GM21447 (cell line): ENCODE data around the gene TRIM37.

Experiments used
- ATAC-seq: cut with Tn5 transposase; IDR thresholded peaks from one replicate; pipeline ENCODE4 v1.9.1; 2021; ENCODE audit not compliant: unreplicated experiment

The TRIM37 gene

GRCh38 chr17:59046192-59046591 is 60.5 kb downstream of the TRIM37 start:
- no peak for ATAC-seq

- ATAC-seq = no peak
Measured at GRCh38 chr17:59038734-59039133, 67.9 kb downstream of the TRIM37 start.

GRCh38 chr17:59037960-59038359 is 68.7 kb downstream of the TRIM37 start:
- ATAC-seq = no peak

- no peak for ATAC-seq
Measured at GRCh38 chr17:59030811-59031210, 75.9 kb downstream of the TRIM37 start.

- ATAC-seq = no peak
Measured at GRCh38 chr17:59028328-59028727, 78.4 kb downstream of the TRIM37 start.

GRCh38 chr17:59027750-59028149 is 78.9 kb downstream of the TRIM37 start:
- no peak for ATAC-seq

- ATAC-seq = no peak
Measured at GRCh38 chr17:59026176-59026939, 80.3 kb downstream of the TRIM37 start.

GRCh38 chr17:59024916-59025315 is 81.8 kb downstream of the TRIM37 start:
- ATAC-seq = no peak

- ATAC-seq = no peak
Measured at GRCh38 chr17:59018019-59018418, 88.7 kb downstream of the TRIM37 start.

- no peak for ATAC-seq
Measured at GRCh38 chr17:59011975-59012374, 94.7 kb downstream of the TRIM37 start.

- no peak for ATAC-seq
Measured at GRCh38 chr17:59010026-59010425, 96.7 kb downstream of the TRIM37 start.

GRCh38 chr17:59008737-59009136 is 97.9 kb downstream of the TRIM37 start:
- no peak for ATAC-seq

GRCh38 chr17:59007995-59008394 is 98.7 kb downstream of the TRIM37 start:
- ATAC-seq = no peak

- ATAC-seq = no peak
Measured at GRCh38 chr17:59004338-59005111, 102.2 kb downstream of the TRIM37 start.

GRCh38 chr17:59003860-59004259 is 102.8 kb downstream of the TRIM37 start:
- no peak for ATAC-seq

GRCh38 chr17:59002848-59003247 is 103.8 kb downstream of the TRIM37 start:
- no peak for ATAC-seq

GRCh38 chr17:59002126-59002525 is 104.6 kb downstream of the TRIM37 start:
- no peak for ATAC-seq

GRCh38 chr17:59001158-59001814 is 105.4 kb downstream of the TRIM37 start:
- ATAC-seq = peak; percentile 95

- ATAC-seq = no peak
Measured at GRCh38 chr17:59000022-59000421, 106.7 kb downstream of the TRIM37 start.

GRCh38 chr17:58999500-58999899 is 107.2 kb downstream of the TRIM37 start:
- no peak for ATAC-seq

- no peak for ATAC-seq
Measured at GRCh38 chr17:58998871-58999270, 107.8 kb downstream of the TRIM37 start.
